Effector CD4-positive, alpha-beta T cell (primary cell): ENCODE results near the gene OLFML2B. TPM values are rescaled to one million over a fixed set of nuclear protein-coding genes. Genes with fewer than 3 reads are reported as not detected.
"Not testable (repeated sequence)": the region's sequence is repeated elsewhere in the genome, so short reads cannot be mapped to it uniquely, and the experiment has no call there.

ENCODE experiments used
- DNase-seq: peaks from one replicate; pipeline ENCODE4 v3.0.0-alpha.2; 2020
- total RNA-seq: gene quantifications from one replicate; lab custom pipeline; 2026; lab: John Stamatoyannopoulos, UW

Gene OLFML2B
- not detected for total RNA-seq

GRCh38 chr1:162023547-162024501 is at the start of gene OLFML2B:
Gene OLFML2B, minus strand, starts transcription at chr1:162023869. Its CDS starts 439 bp downstream, at chr1:162023430.
- peak; percentile 6 for DNase-seq

GRCh38 chr1:162072740-162073139 is 49.1 kb upstream of the OLFML2B start:
- no peak for DNase-seq

GRCh38 chr1:162070825-162071224 is 47.2 kb upstream of the OLFML2B start:
- no peak for DNase-seq

DNA sequence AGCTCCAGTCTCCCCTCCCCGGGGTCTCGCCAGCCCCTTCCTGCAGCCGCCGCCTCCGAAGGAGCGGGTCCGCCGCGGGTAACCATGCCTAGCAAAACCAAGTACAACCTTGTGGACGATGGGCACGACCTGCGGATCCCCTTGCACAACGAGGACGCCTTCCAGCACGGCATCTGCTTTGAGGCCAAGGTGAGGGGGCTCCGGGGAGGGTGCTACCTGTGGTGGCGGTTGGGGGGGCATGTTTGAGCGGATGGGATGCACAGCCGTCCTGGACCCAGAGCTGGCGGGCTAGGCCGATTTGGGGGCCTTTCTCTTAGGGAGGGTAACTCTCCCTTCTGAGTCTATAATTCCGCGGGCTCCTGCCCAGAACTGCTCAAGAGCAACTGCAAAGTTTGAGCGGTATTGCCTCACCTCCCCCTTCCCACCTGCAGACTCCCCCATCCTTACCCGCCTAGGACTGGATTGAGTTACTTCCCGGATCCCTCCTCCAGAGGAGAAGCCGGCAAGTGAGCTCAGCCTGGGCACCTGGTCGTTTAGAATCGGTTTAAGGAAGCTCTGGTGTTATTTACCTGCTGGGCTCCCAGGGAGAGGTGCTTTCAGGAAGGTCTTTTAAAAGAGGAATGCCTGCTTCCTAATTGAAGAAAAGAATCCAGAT is 46.6 kb upstream of the OLFML2B start:
- DNase-seq: no peak

DNA sequence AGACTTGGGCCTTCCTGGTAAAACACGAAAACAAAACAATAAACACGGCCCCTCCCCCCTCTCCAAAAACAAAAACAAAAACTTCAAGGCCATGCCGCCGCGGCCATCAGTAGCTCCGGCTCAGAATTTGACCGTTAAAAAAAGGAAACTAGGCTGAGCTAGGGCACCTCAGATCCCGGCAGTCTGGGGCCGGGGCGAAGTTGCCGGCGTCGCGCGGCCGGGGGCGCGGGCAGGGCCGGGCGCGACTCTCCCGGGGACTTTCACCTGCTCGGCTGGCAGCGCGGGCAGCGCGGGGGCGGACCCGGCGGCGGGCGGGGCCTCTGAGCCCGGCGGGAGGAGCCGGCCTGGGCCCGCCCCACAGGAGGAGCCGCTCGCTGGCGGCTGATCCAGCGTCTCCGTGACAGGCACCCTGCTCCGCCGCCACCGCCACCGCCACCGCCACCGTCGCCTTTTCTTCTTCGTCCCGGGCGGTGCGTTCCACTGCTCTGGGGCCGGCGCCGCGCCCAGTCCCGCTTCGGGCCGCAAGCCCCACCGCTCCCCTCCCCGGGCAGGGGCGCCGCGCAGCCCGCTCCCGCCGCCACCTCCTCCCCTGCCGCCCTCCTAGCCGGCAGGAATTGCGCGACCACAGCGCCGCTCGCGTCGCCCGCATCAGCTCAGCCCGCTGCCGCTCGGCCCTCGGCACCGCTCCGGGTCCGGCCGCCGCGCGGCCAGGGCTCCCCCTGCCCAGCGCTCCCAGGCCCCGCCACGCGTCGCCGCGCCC is 45.8 kb upstream of the OLFML2B start, which contains the start of gene NOS1AP:
TSS of gene NOS1AP (plus strand) at position 358 of the 760 bp plus-strand sequence. CDS start 487 bp downstream, outside the sequence.
- peak; percentile 56 for DNase-seq

DNA sequence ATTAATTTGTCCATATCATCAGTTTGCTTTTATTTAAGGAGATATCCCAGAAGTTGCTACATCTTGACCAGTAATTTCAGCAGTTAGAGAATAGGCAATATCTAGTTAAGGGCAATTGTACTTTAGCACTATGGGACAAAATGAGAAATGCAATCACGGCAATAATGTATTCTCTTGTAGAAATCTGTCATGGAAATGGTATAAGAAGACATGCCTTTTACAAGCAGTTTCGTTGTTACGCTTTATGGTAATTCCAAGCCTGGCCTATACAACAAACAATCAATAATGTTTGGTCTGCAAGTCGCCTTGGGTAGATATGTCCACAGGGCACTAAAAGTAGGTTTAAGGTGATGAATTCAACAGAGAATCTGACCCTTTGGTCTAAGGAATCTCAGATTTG is 44.6 kb upstream of the OLFML2B start:
- DNase-seq: no peak

- DNase-seq: no peak
These were observed 43.8 kb upstream of the OLFML2B start for GRCh38 chr1:162067466-162067865.

GRCh38 chr1:162066836-162067235 is 43.2 kb upstream of the OLFML2B start:
- DNase-seq: not testable (repeated sequence)

- DNase-seq: no peak
These were observed 41.3 kb upstream of the OLFML2B start for GRCh38 chr1:162065016-162065415.

DNA sequence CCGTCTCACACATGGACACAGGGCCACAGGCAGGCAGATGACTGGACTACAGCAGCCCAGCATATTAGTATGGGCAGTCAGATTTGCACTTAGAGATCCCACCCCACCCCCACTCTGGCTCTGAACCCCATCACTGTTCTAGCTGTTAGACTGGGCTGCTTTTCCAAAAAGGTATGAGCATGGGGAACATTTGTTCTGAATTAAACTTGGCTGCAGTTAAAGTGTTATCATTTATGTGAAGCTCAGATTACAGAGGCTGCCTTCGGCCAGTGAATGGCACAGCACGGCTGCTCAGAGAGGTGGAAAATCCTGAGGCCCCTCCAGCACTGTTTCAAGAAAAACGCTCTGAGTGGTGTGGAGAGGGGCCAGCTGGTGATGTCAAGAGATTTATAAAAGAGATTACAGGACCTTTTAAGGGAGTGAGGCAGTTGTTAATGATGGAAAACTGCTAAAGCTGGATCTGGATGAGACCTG is 38.9 kb upstream of the OLFML2B start:
- no peak for DNase-seq

GRCh38 chr1:162060314-162060713 is 36.6 kb upstream of the OLFML2B start:
- no peak for DNase-seq

- no peak for DNase-seq
These were observed 36.1 kb upstream of the OLFML2B start for GRCh38 chr1:162059721-162060120.

DNA sequence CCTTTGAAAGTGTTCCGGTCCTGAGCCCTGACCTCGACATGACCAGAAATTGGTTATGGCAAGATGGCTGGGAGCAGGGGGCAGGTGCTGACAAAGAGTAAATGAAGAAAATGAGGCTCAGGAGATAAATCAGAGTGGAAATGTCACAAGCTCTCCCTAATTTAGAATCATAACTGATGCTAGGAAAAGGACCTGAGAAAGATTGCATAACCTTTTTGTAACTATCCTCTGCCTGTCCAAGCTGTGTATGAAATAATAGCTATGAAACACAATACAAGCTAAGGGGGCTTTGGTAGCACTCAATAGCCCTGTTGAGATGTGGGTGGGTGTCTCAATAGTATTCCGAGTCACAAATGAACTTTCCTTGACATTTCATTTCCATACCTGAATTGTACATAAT is 32.9 kb upstream of the OLFML2B start:
- DNase-seq: no peak

GRCh38 chr1:162056043-162056442 is 32.4 kb upstream of the OLFML2B start:
- DNase-seq: peak; percentile 9

GRCh38 chr1:162055062-162055461 is 31.4 kb upstream of the OLFML2B start:
- no peak for DNase-seq

DNA sequence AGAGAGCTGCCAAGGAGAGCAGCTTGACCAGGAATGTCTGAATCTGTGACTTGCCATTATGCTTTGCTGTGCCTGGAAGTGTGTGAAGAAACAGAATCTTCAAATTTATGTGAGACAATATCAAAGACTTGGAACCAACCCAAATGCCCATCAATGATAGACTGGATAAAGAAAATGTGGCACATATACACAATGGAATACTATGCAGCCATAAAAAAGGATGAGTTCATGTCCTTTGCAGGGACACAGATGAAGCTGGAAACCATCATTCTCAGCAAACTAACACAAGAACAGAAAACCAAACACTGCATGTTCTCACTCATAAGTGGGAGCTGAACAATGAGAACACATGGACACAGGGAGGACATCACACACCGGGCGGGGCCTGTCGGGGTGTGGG is 30.3 kb upstream of the OLFML2B start:
- DNase-seq: not testable (repeated sequence)

DNA sequence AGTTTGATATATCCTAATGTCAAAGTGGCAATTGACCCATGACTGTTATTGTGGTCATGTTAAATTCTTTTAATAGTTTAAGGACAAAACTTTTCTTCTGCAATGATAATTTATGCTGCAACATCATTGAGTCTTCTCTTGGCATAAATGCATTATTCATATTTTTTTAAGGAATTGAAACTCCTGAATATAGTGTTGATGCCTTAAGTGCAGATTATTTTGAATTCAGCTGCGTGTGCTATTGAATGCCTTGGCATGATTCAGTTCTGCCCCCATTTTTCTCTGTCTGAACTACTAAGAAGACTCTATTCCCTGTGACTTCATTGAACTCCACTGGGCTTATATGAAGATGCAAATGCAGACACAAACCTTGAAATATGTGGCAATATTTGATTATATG is 23.3 kb upstream of the OLFML2B start:
- DNase-seq: no peak

GRCh38 chr1:162042361-162042760 is 18.7 kb upstream of the OLFML2B start:
- DNase-seq: no peak

GRCh38 chr1:162040657-162041056 is 17.0 kb upstream of the OLFML2B start:
- DNase-seq: no peak

DNA sequence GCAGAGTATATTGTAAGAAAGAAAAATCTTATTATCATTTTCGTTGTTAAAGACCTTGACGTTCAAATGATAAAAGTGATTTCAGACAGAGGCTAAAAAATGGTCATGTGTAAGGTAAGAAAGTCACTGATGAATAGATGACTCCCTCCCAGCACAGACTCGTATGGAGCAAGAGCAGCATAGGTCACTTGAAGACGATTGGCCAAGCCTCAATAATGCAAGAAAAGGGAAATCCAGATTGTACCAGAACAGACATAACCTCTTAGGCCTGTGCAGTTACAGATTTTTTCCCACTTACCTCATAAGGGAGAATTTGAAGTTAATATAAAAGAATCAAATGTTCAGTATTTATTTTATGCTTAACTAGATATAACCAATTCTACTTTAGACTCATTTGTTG is 16.3 kb upstream of the OLFML2B start:
- no peak for DNase-seq

DNA sequence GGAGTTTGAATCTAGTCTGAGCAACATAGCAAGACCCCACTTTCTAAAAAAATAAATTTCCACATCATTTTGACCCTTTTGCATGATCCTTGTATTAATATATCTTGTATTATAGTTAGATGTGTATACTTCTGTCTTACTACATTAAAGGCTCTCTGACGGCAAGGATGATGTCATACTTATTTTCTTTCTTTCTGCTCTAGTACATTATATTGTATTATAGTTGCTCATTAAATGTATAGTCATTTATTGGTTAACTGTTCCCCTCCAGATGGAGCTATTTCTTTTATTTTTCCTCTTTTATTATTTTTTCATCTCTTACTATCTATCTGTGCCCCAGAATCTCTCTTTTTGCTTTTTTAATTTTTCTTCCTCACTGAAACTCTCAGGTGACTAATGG is 15.0 kb upstream of the OLFML2B start:
- DNase-seq: no peak

DNA sequence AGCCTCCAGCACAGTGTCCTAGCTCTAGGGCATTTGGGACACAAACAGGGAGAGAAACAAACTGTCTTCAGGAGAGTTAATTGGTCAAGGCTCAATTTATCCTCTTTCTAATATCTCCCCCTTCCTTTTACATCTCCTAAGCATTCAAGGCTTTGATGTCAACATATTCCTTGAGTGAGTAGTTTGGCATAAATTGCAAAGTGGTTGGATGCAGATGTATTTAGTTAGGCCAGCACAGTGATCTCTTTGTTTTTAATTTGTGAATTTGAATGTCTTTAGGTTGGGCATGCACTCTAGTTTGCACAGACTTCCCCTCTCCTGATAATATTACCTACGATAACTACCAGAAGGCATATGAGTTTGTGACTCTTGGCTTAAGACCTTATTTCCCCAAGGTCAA is 12.5 kb upstream of the OLFML2B start:
- no peak for DNase-seq

GRCh38 chr1:162035241-162035640 is 11.6 kb upstream of the OLFML2B start:
- DNase-seq: no peak
